ENCODE data around the gene UBR1.
"Not testable (repeated sequence)": the region's sequence is repeated elsewhere in the genome, so short reads cannot be mapped to it uniquely, and the experiment has no call there.

UBR1 gene

DNA sequence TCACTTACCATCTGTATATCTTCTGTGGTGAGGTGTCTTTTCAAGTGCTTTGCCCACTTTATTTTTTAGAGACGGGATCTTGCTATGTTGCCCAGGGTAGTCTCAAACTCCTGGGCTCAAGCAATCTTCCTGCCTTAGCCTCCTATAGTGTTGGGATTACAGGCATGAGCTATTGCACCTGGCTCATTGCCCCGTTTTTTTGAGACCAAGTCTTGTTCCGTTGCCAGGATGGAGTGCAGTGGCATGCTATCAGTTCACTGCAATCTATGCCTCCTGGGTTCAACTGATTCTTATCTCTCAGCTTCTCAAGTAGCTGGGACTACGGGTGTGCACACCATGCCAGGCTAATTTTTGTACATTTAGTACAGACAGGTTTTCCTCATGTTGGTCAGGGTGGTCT lies 132.7 kb downstream of the UBR1 start:
- DNase-seq (ENCODE audit: low read depth), result no peak

DNA sequence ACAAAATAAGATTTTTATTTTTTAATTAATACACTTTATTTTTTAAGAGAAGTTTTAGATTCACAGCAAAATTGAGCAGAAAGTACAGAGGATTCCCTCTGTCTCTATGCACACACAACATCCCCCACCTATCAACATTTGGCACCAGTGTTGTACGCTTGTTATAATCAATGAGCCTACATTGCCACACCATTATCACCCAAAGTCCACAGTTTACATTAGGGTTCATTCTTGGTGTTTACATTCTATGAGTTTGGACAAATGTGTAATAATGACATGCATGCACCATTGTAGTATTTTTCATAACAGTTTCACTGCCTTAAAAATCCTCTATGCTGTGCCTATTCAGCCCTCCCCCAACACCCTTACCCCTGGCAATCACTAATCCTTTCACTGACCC lies 134.0 kb downstream of the UBR1 start:
- DNase-seq (ENCODE audit: low read depth), result no peak

DNA sequence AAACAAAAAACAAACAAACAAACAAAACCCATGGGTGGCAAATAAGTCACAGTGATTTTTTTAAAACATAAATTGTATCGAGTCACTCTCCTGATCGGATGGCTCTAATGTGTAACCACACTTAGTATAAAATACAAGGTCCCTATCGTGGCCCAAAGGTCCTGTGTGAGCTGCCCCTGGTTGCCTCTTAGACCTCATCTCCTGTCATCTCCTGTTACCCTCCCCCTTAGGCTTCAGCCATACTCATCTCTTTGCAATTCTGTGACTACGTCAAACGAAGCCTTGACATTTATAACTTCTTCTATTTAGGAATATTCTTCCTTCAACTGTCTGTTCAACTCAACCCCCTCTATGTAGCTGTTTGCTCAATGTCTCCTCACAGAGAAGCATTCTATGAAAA lies 141.4 kb downstream of the UBR1 start:
- DNase-seq (ENCODE audit: low read depth), result no peak

DNA sequence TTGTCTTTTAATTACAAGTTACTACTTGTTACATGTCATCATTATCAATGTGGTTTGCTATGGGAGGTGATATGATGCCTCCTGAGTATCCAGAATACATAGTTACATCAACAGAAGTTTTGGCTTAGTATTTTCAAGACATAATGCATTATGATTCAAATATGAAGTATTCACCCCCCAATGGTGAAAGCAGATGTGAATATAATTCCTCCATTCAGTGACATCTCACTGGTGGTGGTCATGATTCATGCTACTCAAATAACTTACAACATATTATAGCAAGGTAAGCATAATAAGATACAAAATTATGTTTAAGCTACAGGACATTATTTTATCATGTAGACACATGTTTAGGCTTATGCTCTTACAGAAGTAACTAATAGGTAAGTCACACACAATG lies 150.3 kb downstream of the UBR1 start:
- DNase-seq (ENCODE audit: low read depth), result no peak

DNA sequence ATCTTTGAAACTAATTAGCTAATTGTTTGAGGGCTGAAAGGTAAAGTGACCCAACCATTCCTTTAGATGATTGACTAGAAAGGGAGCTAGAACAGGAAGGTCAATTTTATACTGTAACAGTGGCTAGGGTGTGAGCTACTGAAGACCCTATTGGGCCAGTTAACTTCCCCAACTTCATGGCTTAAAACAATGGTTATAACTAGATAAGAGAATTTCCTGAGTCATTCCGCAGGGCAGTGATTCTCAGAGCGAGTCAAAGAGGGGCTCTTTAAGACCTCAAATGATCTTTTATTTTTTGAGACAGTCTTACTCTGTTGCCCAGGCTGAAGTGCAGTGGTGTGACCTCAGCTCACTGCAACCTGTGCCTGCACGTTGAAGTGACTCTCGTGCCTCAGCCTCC lies 151.5 kb downstream of the UBR1 start:
- no peak for DNase-seq (ENCODE audit: low read depth)

DNA sequence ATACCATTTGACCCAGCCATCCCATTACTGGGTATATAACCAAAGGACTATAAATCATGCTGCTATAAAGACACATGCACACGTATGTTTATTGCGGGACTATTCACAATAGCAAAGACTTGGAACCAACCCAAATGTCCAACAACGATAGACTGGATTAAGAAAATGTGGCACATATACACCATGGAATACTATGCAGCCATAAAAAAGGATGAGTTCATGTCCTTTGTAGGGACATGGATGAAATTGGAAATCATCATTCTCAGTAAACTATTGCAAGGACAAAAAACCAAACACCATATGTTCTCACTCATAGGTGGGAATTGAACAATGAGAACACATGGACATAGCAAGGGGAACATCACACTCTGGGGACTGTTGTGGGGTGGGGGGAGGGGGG lies 156.9 kb downstream of the UBR1 start:
- DNase-seq (ENCODE audit: low read depth), result not testable (repeated sequence)

DNA sequence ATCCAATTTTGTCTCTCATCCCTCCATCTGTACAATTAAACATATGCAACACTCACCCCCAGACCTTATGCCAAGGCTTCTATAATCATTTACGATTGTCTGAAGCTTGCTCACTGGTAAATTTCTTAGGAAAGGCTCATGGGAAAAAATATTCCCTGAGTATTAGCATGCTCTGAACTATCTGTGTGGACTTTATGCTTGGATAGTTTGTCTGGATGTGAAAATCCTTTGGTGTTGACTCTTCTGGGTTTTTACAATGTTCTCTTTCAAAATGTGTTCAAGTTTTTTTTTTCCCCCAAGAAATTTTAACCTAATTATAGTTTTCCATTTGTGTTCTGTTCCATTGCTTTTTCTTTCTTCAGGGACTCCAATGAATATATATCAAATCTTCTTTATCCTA lies 165.3 kb downstream of the UBR1 start:
- no peak for DNase-seq (ENCODE audit: low read depth)

DNA sequence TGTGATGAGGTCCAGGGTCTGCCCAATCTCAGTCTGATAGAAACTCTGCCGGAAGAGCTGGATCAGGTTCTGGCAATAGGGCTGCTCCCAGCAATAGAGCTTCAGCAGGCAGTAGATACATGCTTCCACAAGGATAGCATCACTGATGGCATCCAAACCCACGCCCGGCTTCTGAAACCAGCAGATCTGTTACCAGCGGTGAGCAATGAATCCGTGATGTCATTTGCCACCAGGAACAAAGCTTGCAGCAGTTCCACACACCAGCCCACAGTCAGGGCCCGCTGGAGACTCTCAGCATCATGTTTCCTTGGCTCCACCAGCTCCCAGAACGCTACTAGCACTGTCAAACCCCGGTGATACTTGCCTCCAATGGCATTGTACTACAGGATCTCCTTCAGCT lies 166.0 kb downstream of the UBR1 start:
- DNase-seq (ENCODE audit: low read depth), result no peak

DNA sequence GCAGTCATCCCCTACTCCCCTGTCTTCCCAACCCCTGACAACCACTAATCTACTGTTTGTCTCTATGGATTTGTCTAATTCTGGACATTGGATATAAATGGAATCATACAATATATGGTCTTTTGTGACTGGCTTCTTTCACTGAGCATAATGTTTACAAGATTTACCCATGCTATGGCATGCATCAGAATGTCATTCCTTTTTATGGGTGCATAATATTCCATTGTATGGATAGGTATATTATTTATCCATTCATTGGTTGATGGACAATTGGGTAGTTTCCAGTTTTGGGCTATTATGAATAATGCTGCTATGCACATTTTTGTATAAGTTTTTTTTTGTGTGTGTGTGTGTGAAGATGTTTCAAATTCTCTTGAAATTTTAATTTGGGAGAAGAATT lies 168.7 kb downstream of the UBR1 start:
- DNase-seq (ENCODE audit: low read depth), result no peak

DNA sequence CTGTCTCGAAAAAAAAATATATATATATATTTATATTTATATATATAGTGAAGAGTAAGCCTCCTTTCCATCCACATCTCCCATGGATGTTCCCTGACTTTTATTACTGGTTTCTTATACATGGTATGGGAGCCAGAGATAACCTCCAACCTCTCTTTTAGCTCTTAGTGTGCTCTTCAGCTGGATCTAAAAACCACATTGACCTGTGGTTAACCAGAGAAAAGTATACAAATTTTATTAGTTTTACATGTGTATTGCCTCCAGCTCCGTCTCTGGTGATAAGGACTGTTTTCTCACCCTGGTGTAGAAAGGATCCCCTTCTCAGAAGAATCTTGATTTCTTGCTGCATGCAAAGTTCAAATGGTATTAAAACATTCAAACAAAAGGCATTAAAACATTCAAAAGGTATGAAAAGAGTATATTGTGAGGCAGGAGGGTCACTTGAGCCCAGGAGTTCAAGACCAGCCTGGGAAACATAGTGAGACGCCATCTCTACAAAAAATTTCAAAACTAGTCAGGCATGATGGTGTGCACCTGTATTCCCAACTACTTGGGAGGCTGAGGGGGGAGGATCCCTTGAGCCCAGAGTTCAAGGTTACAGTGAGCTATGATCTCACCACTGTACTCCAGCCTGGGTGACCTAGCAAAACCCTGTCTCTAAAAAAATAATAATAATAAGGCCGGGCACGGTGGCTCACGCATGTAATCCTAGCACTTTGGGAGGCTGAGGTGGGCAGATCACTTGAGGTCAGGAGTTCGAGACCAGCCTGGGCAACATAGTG lies 171.8 kb downstream of the UBR1 start:
- no peak for DNase-seq (ENCODE audit: low read depth)

DNA sequence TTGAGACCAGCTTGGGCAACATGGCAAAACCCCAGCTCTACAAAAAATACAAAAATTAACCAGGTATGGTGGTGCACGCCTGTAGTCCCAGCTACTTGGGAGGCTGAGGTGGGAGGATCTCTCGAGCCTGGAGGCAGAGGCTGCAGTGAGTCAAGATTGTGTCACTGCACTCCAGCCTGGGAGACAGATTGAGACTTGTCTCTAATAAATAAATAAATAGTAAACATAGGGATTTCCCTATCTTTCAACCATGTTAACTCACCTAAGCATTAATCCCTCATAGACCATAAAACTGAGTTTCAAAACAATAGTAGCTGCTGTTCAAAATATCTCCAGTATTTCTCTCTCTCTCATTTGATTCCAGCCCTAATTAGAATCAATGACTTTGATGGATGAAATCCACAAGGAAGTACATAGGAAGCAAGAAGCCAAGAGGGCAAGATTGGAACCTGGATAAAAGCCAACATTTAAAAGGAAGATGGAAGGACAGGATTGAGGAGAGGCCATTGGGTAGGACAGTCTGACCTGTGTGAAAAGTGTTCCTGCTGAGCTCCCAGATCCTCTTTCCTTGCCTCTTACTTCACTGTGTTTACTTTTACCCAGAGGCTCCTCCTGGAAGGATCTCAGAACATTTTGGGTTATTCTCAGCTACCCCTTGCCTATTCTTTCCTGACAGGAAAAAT lies 172.9 kb downstream of the UBR1 start:
- no peak for DNase-seq (ENCODE audit: low read depth)

DNA sequence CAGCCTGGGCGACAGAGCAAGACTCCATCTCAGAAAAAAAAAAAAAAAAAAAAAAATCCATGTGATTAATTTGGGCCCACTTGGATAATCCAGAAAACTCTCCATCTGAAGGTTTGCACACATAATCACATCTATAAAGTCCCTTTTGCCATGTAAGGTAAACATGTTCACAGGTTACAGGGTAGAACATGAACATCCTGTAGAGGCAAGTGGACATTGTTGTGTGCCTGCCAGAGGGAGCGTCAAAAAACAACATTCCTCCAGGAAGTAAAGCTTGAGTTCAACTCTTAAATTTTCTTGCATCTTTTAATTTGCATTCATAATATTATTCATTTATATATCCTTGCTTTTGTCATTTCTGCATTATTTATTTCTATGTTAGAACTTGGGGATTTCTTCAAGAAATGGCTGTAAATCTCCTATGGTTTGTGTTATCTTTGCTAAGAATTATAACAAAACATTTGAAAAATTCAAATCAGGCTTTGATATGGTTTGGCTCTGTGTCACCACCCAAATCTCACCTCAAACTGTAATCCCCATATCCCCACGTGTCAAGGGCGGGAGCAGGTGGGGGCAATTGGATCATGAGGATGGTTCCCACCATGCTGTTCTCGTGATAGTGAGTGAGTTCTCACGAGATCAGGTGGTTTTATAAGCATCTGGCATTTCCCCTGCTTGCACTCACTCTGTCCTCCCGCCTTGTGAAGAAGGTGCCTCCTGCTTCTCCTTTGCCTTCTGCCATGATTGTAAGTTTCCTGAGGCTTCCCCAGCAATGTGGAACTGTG lies 173.9 kb downstream of the UBR1 start:
- DNase-seq (ENCODE audit: low read depth), result no peak

DNA sequence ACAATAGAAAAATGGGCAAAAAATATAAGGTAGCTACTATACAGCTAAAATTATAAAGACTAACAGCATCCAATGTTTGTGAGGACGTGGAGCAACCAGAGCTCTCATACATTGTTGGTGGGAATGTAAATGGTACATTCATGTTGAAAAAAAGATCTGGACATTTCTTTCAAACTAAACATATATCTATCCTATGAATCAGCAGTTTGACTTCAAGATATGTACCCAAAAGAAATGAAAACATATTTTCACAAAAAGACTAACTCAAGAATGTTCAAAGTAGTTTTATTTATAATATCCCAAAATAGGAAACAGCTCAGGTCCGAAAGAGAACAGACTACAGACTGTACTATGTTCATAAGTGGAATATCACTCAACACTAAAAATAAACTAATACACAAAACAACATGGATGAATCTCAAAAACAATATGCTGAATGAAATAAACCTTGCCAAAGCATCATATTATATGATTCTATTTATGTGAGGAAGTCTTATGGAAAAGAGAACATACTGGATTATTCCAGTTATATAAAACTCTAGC lies 176.5 kb downstream of the UBR1 start:
- DNase-seq (ENCODE audit: low read depth), result no peak

DNA sequence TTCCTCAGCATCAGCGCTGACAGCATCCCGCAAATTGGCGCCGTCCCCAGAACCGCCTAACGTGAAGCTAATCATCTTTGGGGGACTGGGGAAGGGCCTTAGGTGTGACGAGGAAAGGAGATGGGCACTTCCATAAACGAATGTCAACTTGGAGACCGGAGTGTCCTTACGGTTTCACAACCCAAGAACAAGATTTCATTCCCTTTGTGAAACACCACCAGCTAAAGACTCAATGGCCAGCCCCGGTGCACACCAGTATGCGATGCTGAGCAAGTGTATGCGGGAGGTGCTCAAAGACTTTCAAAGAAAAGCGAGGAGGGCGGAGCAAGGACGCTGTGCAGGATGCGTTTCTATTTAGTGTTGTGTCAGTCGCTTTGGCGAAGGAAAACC lies 184.5 kb downstream of the UBR1 start:
- DNase-seq (ENCODE audit: low read depth), result peak; percentile 10

DNA sequence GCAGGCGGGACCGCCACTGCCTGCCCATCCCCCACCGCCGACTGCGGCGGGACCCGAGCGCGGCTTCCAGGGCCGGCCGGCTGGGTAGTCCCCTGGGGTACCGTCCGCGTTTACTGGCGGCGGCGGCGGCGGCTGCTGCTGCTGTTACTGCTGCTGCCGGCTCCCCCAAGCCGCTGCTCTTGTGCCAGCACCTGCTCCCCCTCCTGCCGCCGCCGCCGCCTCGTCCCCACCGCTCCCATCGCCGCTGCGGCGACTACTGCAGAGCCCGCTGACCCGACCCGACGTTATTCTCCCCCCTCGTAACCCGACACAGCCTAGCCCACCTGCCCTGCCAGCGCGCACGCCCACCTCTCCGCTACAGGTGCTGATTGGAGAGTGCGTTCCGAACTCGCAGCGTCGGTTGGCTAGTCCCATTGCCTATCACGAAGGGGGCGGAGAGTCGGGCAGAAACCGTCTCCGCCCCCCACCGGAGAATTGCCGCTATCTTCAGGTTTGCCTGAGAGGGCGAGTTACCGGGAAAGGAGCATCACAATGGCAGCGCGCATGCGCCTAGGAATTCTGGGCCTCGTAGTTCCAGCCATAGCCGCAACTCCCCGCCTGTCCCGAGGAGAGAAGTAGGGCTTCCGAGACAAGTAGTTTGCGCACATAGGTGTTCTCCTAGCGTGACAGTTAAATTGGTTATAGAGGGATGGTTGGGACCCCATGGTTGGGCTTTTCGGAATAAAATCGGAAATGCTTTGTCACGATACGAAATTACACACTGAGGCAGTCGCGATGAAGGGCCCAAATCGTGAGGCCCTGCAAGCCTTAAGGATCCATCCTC lies 185.1 kb downstream of the UBR1 start, which contains the start of gene TTBK2:
TTBK2 (minus strand) TSS at position 260 of the 823 bp plus-strand sequence. CDS start 42,161 bp downstream, outside the sequence.
- peak; percentile 97 for DNase-seq (ENCODE audit: low read depth)

DNA sequence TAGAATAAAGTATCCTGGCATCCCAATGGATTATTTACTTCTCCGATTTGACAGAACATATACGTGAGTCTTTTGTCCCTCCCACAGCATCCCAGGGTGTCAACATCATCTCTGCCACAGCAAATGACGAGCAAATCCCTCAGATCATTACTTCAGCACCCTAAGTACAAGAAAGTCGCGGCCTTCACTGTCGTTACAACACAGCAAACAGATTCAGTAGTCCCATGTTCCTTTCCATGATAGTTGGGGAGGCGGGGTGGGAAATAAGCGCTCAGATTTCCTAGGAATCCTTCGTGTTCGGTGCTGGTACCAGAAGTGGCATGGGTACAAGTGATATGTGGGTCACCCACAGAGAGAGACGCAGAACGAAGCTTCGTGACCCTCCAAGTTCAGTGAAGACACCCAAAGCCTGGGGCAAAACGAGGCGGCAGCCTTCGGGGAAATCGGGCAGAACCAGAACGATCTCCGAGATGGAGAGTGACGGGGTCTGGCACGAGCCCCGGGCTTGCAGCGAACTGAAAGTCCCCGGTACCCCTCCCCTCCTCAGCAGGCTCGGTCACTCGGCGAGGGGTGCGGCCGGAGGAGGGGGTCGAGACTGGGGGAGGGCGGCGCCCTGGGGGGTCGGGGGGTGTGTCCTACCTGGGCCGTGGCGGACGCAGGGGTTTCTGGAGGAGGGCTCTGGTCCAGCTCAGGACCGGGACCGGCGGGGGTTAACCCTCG lies 185.9 kb downstream of the UBR1 start:
- peak; percentile 18 for DNase-seq (ENCODE audit: low read depth)

DNA sequence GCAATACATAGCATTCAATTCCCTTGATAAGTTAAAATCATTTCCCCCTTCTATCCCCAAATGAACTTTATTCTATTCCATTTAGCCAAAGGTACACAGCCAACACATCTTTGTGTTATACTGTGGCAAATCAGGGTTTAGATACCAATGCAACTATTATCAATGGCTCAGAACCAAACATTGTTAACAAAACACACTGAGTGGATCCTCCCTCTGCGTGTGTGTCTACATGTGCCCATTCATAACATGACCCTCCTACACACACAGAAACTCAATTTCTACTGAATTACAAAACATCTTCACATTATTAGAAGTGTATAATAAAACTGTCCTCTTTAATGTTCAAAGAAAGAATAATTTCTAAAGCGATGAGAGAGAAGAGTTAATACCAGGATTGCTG lies 186.5 kb downstream of the UBR1 start:
- DNase-seq (ENCODE audit: low read depth), result no peak

DNA sequence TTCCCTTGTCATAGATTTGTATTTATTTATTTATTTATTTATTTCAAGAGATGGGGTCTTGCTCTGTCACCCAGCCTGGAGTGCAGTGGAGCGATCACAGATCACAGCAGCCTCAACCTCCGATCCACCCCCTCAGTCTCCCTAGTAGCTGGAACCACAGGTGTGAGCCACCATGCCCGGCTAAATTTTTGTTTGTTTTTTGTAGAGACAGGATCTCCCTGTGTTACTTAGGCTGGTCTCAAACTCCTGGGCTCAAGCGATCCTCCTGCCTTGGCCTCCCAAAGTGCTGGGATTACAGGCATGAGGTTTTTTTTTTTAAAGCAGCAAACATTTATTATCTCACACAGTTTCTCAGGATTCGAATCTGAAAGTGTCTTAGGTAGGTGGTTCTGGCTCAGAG lies 187.8 kb downstream of the UBR1 start:
- DNase-seq (ENCODE audit: low read depth), result no peak

DNA sequence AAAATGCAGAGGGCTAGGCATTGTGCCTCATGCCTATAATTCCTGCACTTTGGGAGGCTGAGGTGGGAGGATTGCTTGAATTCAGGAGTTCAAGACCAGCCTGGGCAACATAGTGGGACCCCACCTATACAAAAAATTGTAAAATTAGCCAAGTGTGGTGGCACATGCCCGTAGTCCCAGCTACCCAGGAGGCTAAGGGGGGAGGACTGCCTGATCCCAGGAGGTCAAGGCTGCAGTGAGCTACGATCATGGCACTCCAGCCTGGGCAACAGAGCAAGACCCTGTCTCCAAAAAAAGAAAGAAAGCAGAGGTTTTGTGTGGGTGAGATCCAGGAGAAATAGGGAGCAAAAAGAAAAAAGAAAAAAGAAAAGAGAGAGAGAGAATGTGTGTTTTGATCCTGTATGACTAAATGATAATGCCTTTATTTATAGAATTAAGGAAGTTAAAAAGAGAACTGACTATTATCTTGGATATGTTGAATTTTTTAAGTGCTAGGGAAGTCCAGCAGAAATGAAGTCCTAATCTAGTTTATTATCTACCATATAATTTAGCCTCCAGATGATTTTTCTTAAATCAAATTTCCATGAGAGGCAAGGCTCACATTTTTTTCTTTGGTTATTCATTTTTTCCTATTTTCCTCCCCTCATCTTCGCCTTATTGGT lies 190.1 kb downstream of the UBR1 start:
- DNase-seq (ENCODE audit: low read depth), result no peak

DNA sequence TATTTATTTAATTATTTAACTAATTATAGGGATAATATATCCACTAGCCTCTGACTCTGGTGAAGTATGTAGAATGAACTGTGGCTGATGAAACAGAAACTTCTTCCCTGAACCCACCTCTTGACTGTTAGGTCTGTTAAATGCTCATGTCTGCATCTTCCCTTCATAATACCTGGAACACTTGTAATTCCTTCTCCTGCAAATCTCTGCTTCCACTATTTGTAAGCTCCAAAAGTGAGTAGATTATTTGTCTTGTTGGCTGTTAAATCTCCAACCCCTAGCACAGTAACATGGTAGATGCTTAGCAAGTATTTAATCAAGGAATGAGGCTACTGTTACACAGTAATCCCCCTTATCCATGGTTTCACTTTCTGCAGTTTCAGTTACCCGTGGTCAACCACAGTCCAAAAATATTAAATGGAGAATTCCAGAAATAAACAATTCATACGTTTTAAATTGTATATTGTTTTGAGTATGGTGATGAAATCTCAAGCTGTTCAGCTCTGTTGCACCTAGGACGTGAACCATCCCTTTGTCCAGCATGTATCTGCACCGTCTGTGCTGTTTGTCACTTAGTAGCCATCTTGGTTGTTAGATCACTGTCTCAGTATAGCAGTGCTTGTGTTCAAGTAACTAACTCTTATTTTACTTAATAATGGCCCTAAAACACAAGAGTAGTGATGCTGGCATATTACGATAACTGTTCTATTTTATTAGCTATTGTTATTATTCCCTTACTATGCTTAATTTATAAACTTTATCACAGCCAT lies 190.9 kb downstream of the UBR1 start:
- no peak for DNase-seq (ENCODE audit: low read depth)

Measured in T follicular helper cell (primary cell).